Measurements from ENCODE around the gene COBLL1. TPM values are rescaled to one million over a fixed set of nuclear protein-coding genes. Genes with fewer than 3 reads are reported as not detected.

Gene COBLL1
- total and polyA plus RNA-seq, 4 donors, result 12.6 to 31.3 (median 20.6) TPM

DNA sequence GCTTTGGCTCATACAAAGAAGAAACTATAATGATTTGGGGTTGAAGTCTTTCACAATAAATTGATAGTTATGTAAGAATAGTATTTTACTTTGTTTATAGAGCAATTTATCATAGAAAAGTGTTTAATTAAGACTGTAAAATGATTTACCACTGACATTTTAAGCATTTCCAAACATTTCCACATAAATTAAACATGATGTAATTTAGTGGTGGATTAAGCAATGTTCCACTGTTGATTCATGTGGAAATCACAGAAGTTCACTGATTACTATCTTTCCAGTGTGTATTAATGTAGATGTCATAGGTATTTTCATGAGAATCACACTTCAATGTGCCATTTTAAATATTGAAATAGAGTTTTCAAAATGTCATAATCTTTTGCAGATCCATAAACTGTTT lies 180.3 kb downstream of the COBLL1 start:
- no peaks in the 10 kb centered on the region for H3K36me3 ChIP-seq (ENCODE audit: control insufficient read depth, insufficient read depth, low read length)
- no peak overlapping the region for H3K27ac ChIP-seq (ENCODE audit: low read depth, low read length)
- no peaks in the 10 kb centered on the region for H3K4me1 ChIP-seq (ENCODE audit: control insufficient read depth, insufficient read depth, low read length)
- DNase-seq (ENCODE audit: low read depth in 4 of 6, low spot score in 6 of 6), result no peak
- H3K9me3 ChIP-seq (ENCODE audit: control insufficient read depth, insufficient read depth, low read length), result no peaks in the 10 kb centered on the region
- H3K4me3 ChIP-seq (ENCODE audit: low read depth, low read length), result no peak overlapping the region
- no peaks in the 10 kb centered on the region for H3K27me3 ChIP-seq (ENCODE audit: control insufficient read depth, insufficient read depth, low read length)

DNA sequence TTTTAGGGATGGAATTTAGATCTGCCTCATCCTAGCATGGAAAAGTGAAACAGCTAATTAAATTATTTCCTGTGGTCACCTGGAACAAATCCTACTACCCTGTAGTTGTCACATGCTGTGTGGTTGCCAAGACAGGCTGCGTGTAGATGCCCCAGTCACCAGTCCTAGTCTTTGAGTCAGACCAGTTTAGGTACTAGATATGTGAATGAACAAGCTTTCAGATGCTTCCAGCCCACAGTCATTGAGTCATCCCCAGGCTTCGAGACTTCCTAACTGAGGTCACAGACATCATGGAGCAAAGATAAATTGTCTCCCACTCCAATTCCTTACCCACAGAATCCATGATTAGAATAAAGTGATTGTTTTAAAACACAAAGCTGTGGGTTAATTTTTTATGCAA lies 184.5 kb downstream of the COBLL1 start:
- H3K4me3 ChIP-seq (ENCODE audit: low read depth, low read length), result no peak overlapping the region
- H3K27ac ChIP-seq (ENCODE audit: low read depth, low read length), result no peak overlapping the region
- no peaks in the 10 kb centered on the region for H3K36me3 ChIP-seq (ENCODE audit: control insufficient read depth, insufficient read depth, low read length)
- WGBS (ENCODE audit: insufficient coverage), result no CpG with 5 or more reads among the region's 2 CpGs
- no peak for DNase-seq (ENCODE audit: low read depth in 4 of 6, low spot score in 6 of 6)
- no peaks in the 10 kb centered on the region for H3K9me3 ChIP-seq (ENCODE audit: control insufficient read depth, insufficient read depth, low read length)
- no peaks in the 10 kb centered on the region for H3K4me1 ChIP-seq (ENCODE audit: control insufficient read depth, insufficient read depth, low read length)
- no peaks in the 10 kb centered on the region for H3K27me3 ChIP-seq (ENCODE audit: control insufficient read depth, insufficient read depth, low read length)

GRCh38 chr2:164655750-164656149 lies 185.9 kb downstream of the COBLL1 start:
- no peaks in the 10 kb centered on the region for H3K36me3 ChIP-seq (ENCODE audit: control insufficient read depth, insufficient read depth, low read length)
- DNase-seq (ENCODE audit: low read depth in 4 of 6, low spot score in 6 of 6), result peak in 2 of 6 donors; percentile 26 to 31
- no peak overlapping the region for H3K27ac ChIP-seq (ENCODE audit: low read depth, low read length)
- H3K4me3 ChIP-seq (ENCODE audit: low read depth, low read length), result no peak overlapping the region
- H3K9me3 ChIP-seq (ENCODE audit: control insufficient read depth, insufficient read depth, low read length), result peaks cover 2% of the 10 kb centered on the region
- WGBS (ENCODE audit: insufficient coverage), result no CpG with 5 or more reads among the region's 2 CpGs
- no peaks in the 10 kb centered on the region for H3K27me3 ChIP-seq (ENCODE audit: control insufficient read depth, insufficient read depth, low read length)
- H3K4me1 ChIP-seq (ENCODE audit: control insufficient read depth, insufficient read depth, low read length), result no peaks in the 10 kb centered on the region

- DNase-seq (ENCODE audit: low read depth in 4 of 6, low spot score in 6 of 6), result no peak
- no peaks in the 10 kb centered on the region for H3K36me3 ChIP-seq (ENCODE audit: control insufficient read depth, insufficient read depth, low read length)
Observed at GRCh38 chr2:164655336-164655735, 186.3 kb downstream of the COBLL1 start.

DNA sequence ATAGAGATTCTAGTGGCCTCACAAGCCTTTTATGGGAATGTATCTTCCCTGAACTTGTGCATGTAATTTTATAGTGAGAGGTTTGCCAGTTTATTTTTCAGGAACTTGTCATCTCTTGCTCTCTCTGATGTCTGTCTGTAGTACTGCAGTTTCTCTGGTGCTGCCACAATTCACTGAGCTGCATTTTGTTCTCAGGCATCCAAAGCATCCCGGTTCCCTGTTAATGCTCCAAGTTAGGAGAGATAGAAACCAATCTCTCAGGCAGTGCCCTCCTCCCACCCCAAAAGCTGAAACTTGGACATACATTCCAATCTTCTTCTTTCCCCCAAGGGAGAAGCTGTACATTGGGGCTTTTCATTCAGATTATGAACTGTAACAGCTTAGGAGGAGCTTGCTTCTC lies 190.3 kb downstream of the COBLL1 start:
- H3K9me3 ChIP-seq (ENCODE audit: control insufficient read depth, insufficient read depth, low read length), result peaks cover 4% of the 10 kb centered on the region
- DNase-seq (ENCODE audit: low read depth in 4 of 6, low spot score in 6 of 6), result no peak
- no peak overlapping the region for H3K4me3 ChIP-seq (ENCODE audit: low read depth, low read length)
- H3K27ac ChIP-seq (ENCODE audit: low read depth, low read length), result no peak overlapping the region
- H3K4me1 ChIP-seq (ENCODE audit: control insufficient read depth, insufficient read depth, low read length), result no peaks in the 10 kb centered on the region
- no peaks in the 10 kb centered on the region for H3K27me3 ChIP-seq (ENCODE audit: control insufficient read depth, insufficient read depth, low read length)
- WGBS (ENCODE audit: insufficient coverage), result 100% methylated on average over 1 of the region's 1 CpG
- no peaks in the 10 kb centered on the region for H3K36me3 ChIP-seq (ENCODE audit: control insufficient read depth, insufficient read depth, low read length)

More at GRCh38 chr2:164655336-164655735, 186.3 kb downstream of the COBLL1 start:
- no peak overlapping the region for H3K4me3 ChIP-seq (ENCODE audit: low read depth, low read length)
- no peak overlapping the region for H3K27ac ChIP-seq (ENCODE audit: low read depth, low read length)
- peaks cover 2% of the 10 kb centered on the region for H3K9me3 ChIP-seq (ENCODE audit: control insufficient read depth, insufficient read depth, low read length)
- H3K27me3 ChIP-seq (ENCODE audit: control insufficient read depth, insufficient read depth, low read length), result no peaks in the 10 kb centered on the region
- no peaks in the 10 kb centered on the region for H3K4me1 ChIP-seq (ENCODE audit: control insufficient read depth, insufficient read depth, low read length)

- no peaks in the 10 kb centered on the region for H3K27me3 ChIP-seq (ENCODE audit: control insufficient read depth, insufficient read depth, low read length)
- no CpG with 5 or more reads among the region's 1 CpG for WGBS (ENCODE audit: insufficient coverage)
- H3K9me3 ChIP-seq (ENCODE audit: control insufficient read depth, insufficient read depth, low read length), result no peaks in the 10 kb centered on the region
- H3K4me1 ChIP-seq (ENCODE audit: control insufficient read depth, insufficient read depth, low read length), result no peaks in the 10 kb centered on the region
- DNase-seq (ENCODE audit: low read depth in 4 of 6, low spot score in 6 of 6), result peak in 1 of 6 donors; percentile 24
- H3K36me3 ChIP-seq (ENCODE audit: control insufficient read depth, insufficient read depth, low read length), result no peaks in the 10 kb centered on the region
- no peak overlapping the region for H3K4me3 ChIP-seq (ENCODE audit: low read depth, low read length)
- no peak overlapping the region for H3K27ac ChIP-seq (ENCODE audit: low read depth, low read length)
Observed at GRCh38 chr2:164644036-164644700, 197.5 kb downstream of the COBLL1 start.

GRCh38 chr2:164642946-164643555 lies 198.6 kb downstream of the COBLL1 start:
- DNase-seq (ENCODE audit: low read depth in 4 of 6, low spot score in 6 of 6), result no peak
- H3K36me3 ChIP-seq (ENCODE audit: control insufficient read depth, insufficient read depth, low read length), result no peaks in the 10 kb centered on the region
- no peaks in the 10 kb centered on the region for H3K27me3 ChIP-seq (ENCODE audit: control insufficient read depth, insufficient read depth, low read length)
- WGBS (ENCODE audit: insufficient coverage), result 98% methylated on average over 3 of the region's 8 CpGs
- no peak overlapping the region for H3K27ac ChIP-seq (ENCODE audit: low read depth, low read length)
- no peaks in the 10 kb centered on the region for H3K9me3 ChIP-seq (ENCODE audit: control insufficient read depth, insufficient read depth, low read length)
- no peak overlapping the region for H3K4me3 ChIP-seq (ENCODE audit: low read depth, low read length)
- no peaks in the 10 kb centered on the region for H3K4me1 ChIP-seq (ENCODE audit: control insufficient read depth, insufficient read depth, low read length)

DNA sequence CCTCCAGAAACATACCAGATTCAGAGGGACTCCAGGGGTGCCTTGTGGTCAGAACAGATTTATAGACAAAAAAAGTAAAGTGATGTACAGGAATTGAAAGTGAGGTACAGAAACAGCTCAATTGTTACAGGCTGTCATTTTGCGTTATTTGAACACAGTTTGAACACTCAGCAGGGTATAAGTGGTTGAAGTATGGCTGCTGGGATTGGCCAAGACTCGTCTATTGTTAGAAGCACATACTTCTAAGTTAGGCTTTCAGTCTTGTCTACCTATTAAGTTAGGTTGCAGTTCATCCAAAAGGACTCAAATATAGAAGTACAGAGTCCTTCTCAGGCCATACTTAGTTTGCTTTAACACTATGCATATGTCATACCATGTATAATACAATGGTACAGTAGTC lies 199.4 kb downstream of the COBLL1 start:
- Histone ChIP-seq H3K27me3 (ENCODE audit: control insufficient read depth, insufficient read depth, low read length) (no peaks in the 10 kb centered on the region), H3K9me3 (ENCODE audit: control insufficient read depth, insufficient read depth, low read length) (no peaks in the 10 kb centered on the region), H3K4me3 (ENCODE audit: low read depth, low read length) (no peak overlapping the region), H3K27ac (ENCODE audit: low read depth, low read length) (no peak overlapping the region), H3K4me1 (ENCODE audit: control insufficient read depth, insufficient read depth, low read length) (no peaks in the 10 kb centered on the region), H3K36me3 (ENCODE audit: control insufficient read depth, insufficient read depth, low read length) (no peaks in the 10 kb centered on the region)
- 60% methylated on average over 1 of the region's 2 CpGs for WGBS (ENCODE audit: insufficient coverage)
- no peak for DNase-seq (ENCODE audit: low read depth in 4 of 6, low spot score in 6 of 6)

Measured in spinal cord (tissue), 10 donors.